HepG2 (cell line): ENCODE results near the gene ZCCHC17. TPM values are rescaled to one million over a fixed set of nuclear protein-coding genes. Genes with fewer than 3 reads are reported as not detected.

Source experiments
- ATAC-seq: fragments of 200-7000 bp; cut with Tn5 transposase; 3 replicates; pipeline ENCODE4 v1.9.1; 2020; ENCODE audit warnings: mild to moderate bottlenecking, moderate library complexity
- BruUV-seq: library from RNA; stranded (reverse); fragments of 400-500 nt; replicated peaks from 2 replicates; lab custom pipeline; 2021; lab: Mats Ljungman, UMichigan
- CTCF ChIA-PET: fragments of 300-600 bp; formaldehyde crosslinking; extraction: SDS; loops from one replicate; lab custom pipeline; 2021; ENCODE audit warnings: low total read pairs, inconsistent platforms, low intra/inter-chr PET ratio; lab: Yijun Ruan, JAX
- POLR2A ChIA-PET: fragments of 350-600 bp; sonication (Branson Sonifier 250); formaldehyde crosslinking; loops from one replicate; lab custom pipeline; 2020; ENCODE audit warnings: antibody characterized with exemption, inconsistent platforms; lab: Yijun Ruan, JAX
- DNase-seq: peaks from one replicate; pipeline ENCODE4 v3.0.0-alpha.2; 2015; ENCODE audit warnings: low spot score
- FAIRE-seq: peaks from 3 replicates; lab custom pipeline; 2011; peaks lifted over from hg19 to GRCh38; lab: Jason Lieb, UNC
- H2AFZ ChIP-seq: one replicate; pipeline ENCODE4 v1.6.1; 2011; ENCODE audit warnings: low read length, inconsistent platforms
- H3K27ac ChIP-seq: fragments of 300-600 bp; 3 replicates; pipeline ENCODE4 v1.8.0; 2011; ENCODE audit warnings: mixed run types, mild to moderate bottlenecking, mixed read lengths, low read length, inconsistent platforms; ENCODE audit not compliant: insufficient read depth; ENCODE audit errors: extremely low read length
- H3K27me3 ChIP-seq, 2 experiments: fragments of 200-600 bp in 1 of 2; 2 replicates in 1 of 2; 3 replicates in 1 of 2; pipeline versions ENCODE4 v1.6.0 to v1.8.0; 2011; ENCODE audit warnings: low read length in 2 of 2, mild to moderate bottlenecking in 2 of 2, moderate library complexity in 2 of 2, inconsistent platforms in 1 of 2; ENCODE audit not compliant: insufficient read depth in 2 of 2, control insufficient read depth in 1 of 2
- H3K36me3 ChIP-seq, 2 experiments: fragments of 200-600 bp in 1 of 2; replicated peaks in 1 of 2; 2 replicates in 1 of 2; 3 replicates in 1 of 2; pipeline versions ENCODE4 v1.5.1 to v1.8.0; 2011; ENCODE audit warnings: low read length in 2 of 2, inconsistent platforms in 1 of 2; ENCODE audit not compliant: insufficient read depth in 2 of 2, control insufficient read depth in 1 of 2
- H3K4me1 ChIP-seq: 2 replicates; pipeline ENCODE4 v1.5.1; 2012; ENCODE audit warnings: low read length, inconsistent platforms; ENCODE audit not compliant: insufficient read depth
- H3K4me2 ChIP-seq: 2 replicates; pipeline ENCODE4 v1.6.0; 2011; ENCODE audit warnings: low read depth, low read length, inconsistent platforms
- H3K4me3 ChIP-seq, 3 experiments: fragments of 200-600 bp in 1 of 3; sonication (generic), shearing (Covaris generic) in 1 of 3; replicated peaks in 1 of 3; 2 replicates each; pipeline ENCODE4 v1.5.1; 2011 to 2016; ENCODE audit warnings: low read length in 3 of 3, inconsistent platforms in 2 of 3, low read depth in 2 of 3, mild to moderate bottlenecking in 2 of 3, control low read depth in 1 of 3, mixed read lengths in 1 of 3; ENCODE audit not compliant: insufficient read depth in 1 of 3
- H3K79me2 ChIP-seq: one replicate; pipeline ENCODE4 v1.6.1; 2011; ENCODE audit warnings: low read length, inconsistent platforms; ENCODE audit not compliant: insufficient read depth
- H3K9ac ChIP-seq: 2 replicates; pipeline ENCODE4 v1.6.0; 2011; ENCODE audit warnings: mild to moderate bottlenecking, low read depth, low read length, inconsistent platforms; ENCODE audit not compliant: insufficient read depth
- H3K9me3 ChIP-seq: 2 replicates; pipeline ENCODE4 v1.5.1; 2012; ENCODE audit warnings: mild to moderate bottlenecking, low read length
- H4K20me1 ChIP-seq: 2 replicates; pipeline ENCODE4 v1.6.0; 2011; ENCODE audit warnings: inconsistent platforms, mild to moderate bottlenecking, low read length, moderate library complexity; ENCODE audit not compliant: insufficient read depth
- ARNTL ChIP-seq: sonication (generic); formaldehyde crosslinking; IDR thresholded peaks from 2 replicates; pipeline ENCODE4 v1.4.0; 2020; ENCODE audit warnings: mild to moderate bottlenecking, missing genetic modification reagents
- ASH2L ChIP-seq: fragments of 300-600, 200-600 bp; sonication (generic); IDR thresholded peaks from 2 replicates; pipeline ENCODE4 v1.7.0; 2017; ENCODE audit warnings: low read depth, mild to moderate bottlenecking, moderate library complexity, mixed read lengths, low read length; ENCODE audit not compliant: insufficient read length
- ETV6 ChIP-seq: sonication (generic); formaldehyde crosslinking; conservative IDR thresholded peaks from 2 replicates; pipeline ENCODE4 v1.4.0; 2020; ENCODE audit warnings: missing genetic modification reagents
- FOSL2 ChIP-seq: sonication (generic); formaldehyde crosslinking; IDR thresholded peaks from 2 replicates; pipeline ENCODE4 v1.4.0; 2020; ENCODE audit warnings: missing genetic modification reagents
- MAFF ChIP-seq: IDR thresholded peaks from 2 replicates; pipeline ENCODE4 v1.6.1; 2011; ENCODE audit warnings: low read depth, low read length, improper control_type of control experiment
- MAFK ChIP-seq, 2 experiments: IDR thresholded peaks in 1 of 2; conservative IDR thresholded peaks in 1 of 2; 2 replicates each; pipeline ENCODE4 v1.6.1; 2011; ENCODE audit warnings: improper control_type of control experiment in 2 of 2, low read length in 2 of 2
- TMF1 ChIP-seq: sonication (generic); formaldehyde crosslinking; IDR thresholded peaks from 2 replicates; pipeline ENCODE4 v1.8.1; 2022; ENCODE audit warnings: low read depth, missing genetic modification reagents
- XBP1 ChIP-seq: sonication (generic); formaldehyde crosslinking; IDR thresholded peaks from 2 replicates; pipeline ENCODE4 v1.5.0; 2020; ENCODE audit warnings: missing genetic modification reagents
- ZBTB20 ChIP-seq: sonication (generic); formaldehyde crosslinking; IDR thresholded peaks from 2 replicates; pipeline ENCODE4 v1.8.1; 2023; ENCODE audit warnings: missing genetic modification reagents, low read depth, mild to moderate bottlenecking, borderline replicate concordance
- ZBTB33 ChIP-seq: sonication (generic); formaldehyde crosslinking; IDR thresholded peaks from 2 replicates; pipeline ENCODE4 v1.4.0; 2020; ENCODE audit warnings: missing genetic modification reagents
- ZNF367 ChIP-seq: sonication (generic); formaldehyde crosslinking; IDR thresholded peaks from 2 replicates; pipeline ENCODE4 v1.4.0; 2020; ENCODE audit warnings: missing genetic modification reagents, borderline replicate concordance
- ZNF549 ChIP-seq: sonication (generic); formaldehyde crosslinking; IDR thresholded peaks from 2 replicates; pipeline ENCODE4 v1.5.0; 2020; ENCODE audit warnings: missing genetic modification reagents
- ZNF879 ChIP-seq: sonication (generic); formaldehyde crosslinking; IDR thresholded peaks from 2 replicates; pipeline ENCODE4 v1.8.1; 2023; ENCODE audit warnings: missing genetic modification reagents
- WGBS: methylation state at CpG from one replicate; pipeline ENCODE4 v1.1.6; 2017; ENCODE audit warnings: low lambda C conversion rate; 5-methylcytosine and 5-hydroxymethylcytosine counted together
- in situ Hi-C: cut with HindIII; loops from 2 replicates; pipeline ENCODE4 v1.10.0; 2017; ENCODE audit warnings: low pct_unique_long_range_greater_than_20kb; ENCODE audit not compliant: extremely low pct_ligation_motif_present
- intact Hi-C: fragments of 100-400 bp; cut with micrococcal nuclease; formaldehyde crosslinking; loops from one replicate; pipeline ENCODE4 v1.10.0; 2022; ENCODE audit not compliant: unreplicated experiment
- polyA plus RNA-seq, 8 experiments: library from polyadenylated mRNA; depleted of rRNA in 3 of 8; stranded (reverse) in 7 of 8; unstranded in 1 of 8; fragments of >200 nt; fragmentation: Illumina TruSeq in 4 of 8; extraction: Trizol in 4 of 8; gene quantifications; 2 replicates each; pipeline versions ENCODE4 v1.2.1 to v1.2.3, GENCODE V29; 2011 to 2016; ENCODE audit warnings: low read depth in 4 of 8, missing spikeins in 1 of 8, mixed read lengths in 1 of 8; ENCODE audit not compliant: insufficient read depth in 1 of 8
- total RNA-seq, 5 experiments: library from RNA; depleted of rRNA; stranded (reverse); fragments of >200 nt; fragmentation: Illumina TruSeq; extraction: Trizol; gene quantifications; 2 replicates each; pipeline ENCODE4 v1.2.3, GENCODE V29; 2016; ENCODE audit warnings: low read depth in 1 of 5

The ZCCHC17 gene
- total and polyA plus RNA-seq, 2 of the 13 experiments (the other 11 are each of a cell fraction or from before 2014, with no cell fraction given): 20.5 to 53.0 TPM

DNA sequence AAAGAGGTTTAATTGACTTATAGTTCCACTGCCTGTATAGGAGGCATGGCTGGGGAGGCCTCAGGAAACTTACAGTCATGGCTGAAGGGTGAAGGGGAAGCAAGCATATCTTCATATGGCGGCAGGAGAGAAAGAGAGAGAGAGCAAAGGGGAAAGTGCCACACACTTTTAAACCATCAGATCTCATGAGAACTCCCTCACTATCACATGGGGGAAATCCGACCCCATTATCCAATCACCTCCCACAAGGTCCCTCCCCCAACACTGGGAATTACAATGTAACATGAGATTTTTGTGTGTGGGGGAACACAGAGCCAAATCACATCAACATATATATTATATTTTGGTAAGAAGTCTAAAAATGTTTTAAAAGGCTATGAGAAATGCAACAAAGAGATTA, 48.8 kb downstream of the ZCCHC17 start:
- DNase-seq (no peak), ATAC-seq (no peak), FAIRE-seq (no peak)
- Histone ChIP-seq H4K20me1 (no peaks in the 10 kb centered on the region), H3K4me3 (no peak overlapping the region), H3K79me2 (no peaks in the 10 kb centered on the region), H3K36me3 (peaks cover 1 to 47% of the 10 kb centered on the region in 2 experiments; a peak in 3 of 5 replicates), H2AFZ (no peak overlapping the region), H3K4me2 (no peak overlapping the region), H3K9ac (no peak overlapping the region), H3K27me3 (no peaks in the 10 kb centered on the region), H3K4me1 (no peaks in the 10 kb centered on the region), H3K27ac (no peak overlapping the region), H3K9me3 (no peaks in the 10 kb centered on the region)
- WGBS: 97% methylated on average over 2 of the region's 2 CpGs
- CTCF ChIA-PET: no interaction called here
- in situ Hi-C loops (no loop called here), intact Hi-C loops (no loop called here)
- POLR2A ChIA-PET: no interaction called here
- TF ChIP-seq ZNF367 (CRISPR knock-in tag) (no peak), XBP1 (CRISPR knock-in tag) (no peak), TMF1 (CRISPR knock-in tag) (no peak), ARNTL (CRISPR knock-in tag) (no peak), ETV6 (CRISPR knock-in tag) (no peak), ZBTB20 (CRISPR knock-in tag) (no peak), ZNF879 (no peak), ZNF549 (no peak), FOSL2 (CRISPR knock-in tag) (no peak), ASH2L (no peak)
- no TSS peak for BruUV-seq

DNA sequence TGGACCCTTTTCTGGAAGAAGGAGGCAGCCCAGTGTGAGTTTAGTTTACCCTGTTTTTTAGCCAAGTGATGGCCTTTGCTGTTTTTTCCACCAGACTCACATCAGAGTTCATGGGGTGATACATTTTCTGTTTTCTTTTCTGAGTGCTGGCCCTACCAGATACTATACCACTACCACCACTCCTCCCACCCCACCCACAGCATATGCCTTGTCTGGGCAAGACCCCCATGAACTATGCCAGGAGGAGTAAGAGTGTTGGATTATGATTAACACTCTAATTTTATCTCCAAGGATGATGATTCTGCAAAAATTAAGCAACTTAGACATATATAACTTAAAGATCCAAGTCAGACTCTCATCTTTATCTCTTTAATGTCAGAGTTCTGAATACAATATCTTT, 50.0 kb downstream of the ZCCHC17 start:
- Histone ChIP-seq H3K9me3 (no peaks in the 10 kb centered on the region), H3K9ac (no peak overlapping the region), H3K27ac (no peak overlapping the region), H3K79me2 (no peaks in the 10 kb centered on the region), H3K4me2 (no peak overlapping the region), H3K27me3 (no peaks in the 10 kb centered on the region), H2AFZ (no peak overlapping the region), H3K4me3 (no peak overlapping the region), H4K20me1 (no peaks in the 10 kb centered on the region), H3K36me3 (peaks cover 6 to 47% of the 10 kb centered on the region in 2 experiments; a peak in 4 of 5 replicates), H3K4me1 (no peaks in the 10 kb centered on the region)
- BruUV-seq: no TSS peak
- peak; percentile 31; the same call in 1 of the 2 replicates for TF ChIP-seq MAFF
- TF ChIP-seq MAFK (conservative IDR thresholded peaks at IDR 0.05 in 1 of 2, IDR thresholded peaks at IDR 0.05 in 1 of 2; ENCODE audit: low read length in 2 of 2): peak in 1 of 2 experiments; percentile 51; a peak in 2 of 4 replicates
- no peak for TF ChIP-seq ZBTB33 (CRISPR knock-in tag)
- intact Hi-C loops: no loop called here
- ChIA-PET POLR2A (no interaction called here), CTCF (no interaction called here)
- DNase-seq (no peak), ATAC-seq (no peak), FAIRE-seq (no peak)
- in situ Hi-C loops: no loop called here
